HCT116 (cell line): Measurements from ENCODE around the gene PSTPIP1. TPM values are rescaled to one million over a fixed set of nuclear protein-coding genes. Genes with fewer than 3 reads are reported as not detected.

Experiments used
- ATAC-seq: fragments of 200-7000 bp; cut with Tn5 transposase; 2 replicates; pipeline ENCODE4 v1.9.1; 2020; ENCODE audit warnings: mild to moderate bottlenecking, moderate library complexity
- BruUV-seq: library from RNA; stranded (reverse); fragments of 400-500 nt; replicated peaks from 2 replicates; lab custom pipeline; 2021; lab: Mats Ljungman, UMichigan
- CTCF ChIA-PET: fragments of 300-600 bp; sonication (Branson Sonifier 250); formaldehyde crosslinking; loops from one replicate; lab custom pipeline; 2021; ENCODE audit warnings: antibody characterized with exemption; lab: Charles Lee
- POLR2A ChIA-PET: fragments of 300-600, 350-600 bp; sonication (Branson Sonifier 250); formaldehyde crosslinking; loops from one replicate; lab custom pipeline; 2021; ENCODE audit warnings: antibody characterized with exemption; lab: Charles Lee
- RAD21 ChIA-PET, 2 experiments: fragments of 300-600 bp; sonication (Branson Sonifier 250); formaldehyde crosslinking; loops; one replicate each; lab custom pipeline; 2023; ENCODE audit warnings: low total read pairs in 2 of 2; ENCODE audit not compliant: uncharacterized antibody in 2 of 2, unreplicated experiment in 2 of 2, low non-redundant PET in 1 of 2; lab: Charles Lee
- DNase-seq: peaks from one replicate; pipeline ENCODE4 v3.0.0-alpha.2; 2010; ENCODE audit warnings: low read depth, low spot score
- H2AFZ ChIP-seq: fragments of 200-600 bp; shearing (Covaris generic), sonication (generic); 2 replicates; pipeline ENCODE4 v1.6.1; 2017; ENCODE audit warnings: low read depth, mixed run types, mixed read lengths, antibody characterized with exemption, low read length; ENCODE audit not compliant: poor library complexity, severe bottlenecking
- H3K27ac ChIP-seq: 2 replicates; pipeline ENCODE4 v1.5.1; 2012; ENCODE audit warnings: low read depth, low read length
- H3K27me3 ChIP-seq: fragments of 200-600 bp; sonication (generic); 2 replicates; pipeline ENCODE4 v1.6.1; 2016; ENCODE audit warnings: mixed run types, low read length, mixed read lengths; ENCODE audit not compliant: insufficient read depth
- H3K36me3 ChIP-seq, 2 experiments: fragments of 200-500 bp in 1 of 2; fragments of 200-600 bp in 1 of 2; sonication (Bioruptor generic) in 1 of 2; sonication (generic) in 1 of 2; 2 replicates each; pipeline versions ENCODE4 v1.5.1 to v1.6.1; 2014 to 2016; ENCODE audit warnings: low read length in 2 of 2, inconsistent platforms in 1 of 2, mixed read lengths in 1 of 2, mixed run types in 1 of 2; ENCODE audit not compliant: insufficient read depth in 2 of 2, control insufficient read depth in 1 of 2
- H3K4me1 ChIP-seq, 2 experiments: fragments of 200-600 bp in 1 of 2; sonication (generic) in 1 of 2; 2 replicates each; pipeline versions ENCODE4 v1.5.1 to v1.6.1; 2012 to 2017; ENCODE audit warnings: low read length in 2 of 2, inconsistent platforms in 1 of 2, mild to moderate bottlenecking in 1 of 2, mixed read lengths in 1 of 2, mixed run types in 1 of 2, moderate library complexity in 1 of 2; ENCODE audit not compliant: insufficient read depth in 2 of 2, control insufficient read depth in 1 of 2
- H3K4me2 ChIP-seq: fragments of 200-600 bp; sonication (generic); 2 replicates; pipeline ENCODE4 v1.6.1; 2017; ENCODE audit warnings: mixed run types, low read length, mixed read lengths
- H3K4me3 ChIP-seq, 2 experiments: fragments of 200-600 bp in 1 of 2; sonication (generic) in 1 of 2; replicated peaks in 1 of 2; 2 replicates each; pipeline ENCODE4 v1.5.1; 2011 to 2016; ENCODE audit warnings: low read length in 2 of 2, control low read depth in 1 of 2, low read depth in 1 of 2, mild to moderate bottlenecking in 1 of 2, mixed read lengths in 1 of 2, mixed run types in 1 of 2
- H3K79me2 ChIP-seq: fragments of 200-600 bp; sonication (generic); 2 replicates; pipeline ENCODE4 v1.6.1; 2017; ENCODE audit warnings: mild to moderate bottlenecking, mixed run types, low read length, moderate library complexity, mixed read lengths; ENCODE audit not compliant: insufficient read depth
- H3K9ac ChIP-seq: fragments of 200-600 bp; sonication (generic); 2 replicates; pipeline ENCODE4 v1.6.1; 2016; ENCODE audit warnings: low read length, mixed read lengths
- H3K9me2 ChIP-seq: fragments of 200-600 bp; sonication (generic), shearing (Covaris generic); 2 replicates; pipeline ENCODE4 v1.6.1; 2017; ENCODE audit warnings: mixed run types, mild to moderate bottlenecking, moderate library complexity; ENCODE audit not compliant: insufficient read depth
- H3K9me3 ChIP-seq, 2 experiments: fragments of 200-500 bp in 1 of 2; fragments of 200-600 bp in 1 of 2; sonication (Bioruptor generic) in 1 of 2; sonication (generic) in 1 of 2; 2 replicates each; pipeline ENCODE4 v1.6.1; 2014 to 2017; ENCODE audit warnings: low read length in 2 of 2, mixed read lengths in 2 of 2, inconsistent platforms in 1 of 2, low read depth in 1 of 2, mild to moderate bottlenecking in 1 of 2, mixed run types in 1 of 2, moderate library complexity in 1 of 2; ENCODE audit not compliant: control insufficient read depth in 1 of 2, insufficient read depth in 1 of 2
- H4K20me1 ChIP-seq: fragments of 200-600 bp; sonication (generic), shearing (Covaris generic); 2 replicates; pipeline ENCODE4 v1.6.1; 2017; ENCODE audit warnings: mixed run types, mild to moderate bottlenecking, moderate library complexity; ENCODE audit not compliant: insufficient read depth
- EGR1 ChIP-seq: IDR thresholded peaks from 2 replicates; pipeline ENCODE4 v1.6.1; 2012; ENCODE audit warnings: low read depth
- EZH2 ChIP-seq: fragments of 200-600 bp; sonication (generic); IDR thresholded peaks from 2 replicates; pipeline ENCODE4 v1.6.1; 2017; ENCODE audit warnings: antibody characterized with exemption, mixed run types
- EZH2phosphoT487 ChIP-seq: fragments of 200-600 bp; IDR thresholded peaks from 2 replicates; pipeline ENCODE4 v1.6.1; 2018; ENCODE audit warnings: antibody characterized with exemption, borderline replicate concordance
- POLR2AphosphoS5 ChIP-seq: IDR thresholded peaks from 2 replicates; pipeline ENCODE4 v1.6.1; 2011; ENCODE audit warnings: mild to moderate bottlenecking, low read depth, low read length, moderate library complexity
- RAD21 ChIP-seq: IDR thresholded peaks from 2 replicates; pipeline ENCODE4 v1.6.1; 2012; ENCODE audit warnings: low read depth, mild to moderate bottlenecking
- TCF7L2 ChIP-seq: IDR thresholded peaks from 2 replicates; pipeline ENCODE4 v1.7.0; 2011; ENCODE audit warnings: borderline replicate concordance, inconsistent platforms; ENCODE audit not compliant: insufficient read depth, insufficient read length; ENCODE audit errors: extremely low read depth
- YY1 ChIP-seq: IDR thresholded peaks from 2 replicates; pipeline ENCODE4 v1.6.1; 2011; ENCODE audit warnings: low read length, low read depth, moderate library complexity, mild to moderate bottlenecking; ENCODE audit not compliant: insufficient replicate concordance; ENCODE audit errors: extremely low read depth
- intact Hi-C: fragments of 100-400 bp; cut with micrococcal nuclease; formaldehyde crosslinking; loops from 2 replicates; pipeline ENCODE4 v1.10.0; 2022
- total RNA-seq: library from RNA; stranded (reverse); gene quantifications from one replicate; pipeline ENCODE4 v1.2.1, GENCODE V29; 2021; ENCODE audit not compliant: unreplicated experiment
- TF ChIP-seq, protein P1 (sequence below): IDR thresholded peaks from 2 replicates; pipeline ENCODE4 v1.6.1; 2012
- TF ChIP-seq, protein P2 (sequence below): IDR thresholded peaks from 2 replicates; pipeline ENCODE4 v1.6.1; 2011; ENCODE audit warnings: mild to moderate bottlenecking, low read length, moderate library complexity; ENCODE audit not compliant: insufficient replicate concordance; ENCODE audit errors: extremely low read depth

The PSTPIP1 gene
- total RNA-seq, 1 experiment from 2014 or later = 0.79 TPM

DNA sequence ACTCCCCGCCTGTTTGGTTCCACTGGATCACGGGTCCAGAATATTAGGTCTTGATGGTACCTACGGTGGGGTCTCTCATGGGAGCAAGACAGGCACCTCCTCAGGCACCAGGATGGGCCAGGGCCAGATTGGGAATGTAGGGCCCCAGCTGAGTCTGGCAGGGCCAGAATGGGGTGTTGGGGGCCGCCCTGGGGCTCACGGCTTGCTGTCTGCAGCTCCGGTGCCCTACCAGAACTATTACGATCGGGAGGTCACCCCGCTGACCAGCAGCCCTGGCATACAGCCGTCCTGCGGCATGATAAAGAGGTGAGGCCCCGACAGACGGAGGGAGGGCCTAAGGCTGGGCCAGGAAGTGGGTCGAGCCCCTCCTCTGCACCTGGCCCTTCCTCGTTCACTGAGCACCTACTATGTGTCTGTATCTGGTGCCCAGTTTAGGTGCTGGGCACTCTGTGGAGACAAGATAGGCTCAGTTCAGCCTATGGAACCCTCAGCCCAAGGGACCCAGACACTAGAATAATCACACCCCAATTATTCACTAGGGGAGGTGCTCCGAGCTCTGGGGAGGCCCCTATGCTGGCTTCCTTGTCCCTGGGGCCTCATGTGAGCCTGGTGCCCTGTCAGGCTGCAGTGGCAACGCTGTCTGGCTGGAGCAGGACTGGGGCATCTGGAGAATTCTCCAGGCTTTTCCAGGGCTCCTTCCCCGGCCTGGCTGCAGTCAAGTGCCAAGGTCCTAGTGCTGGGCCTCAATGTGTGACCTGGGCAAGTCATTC lies 37.9 kb downstream of the PSTPIP1 start:
- no peaks in the 10 kb centered on the region for H3K9me2 ChIP-seq
- no peaks in the 10 kb centered on the region for H3K27me3 ChIP-seq
- H4K20me1 ChIP-seq = no peaks in the 10 kb centered on the region
- no peak overlapping the region for H3K27ac ChIP-seq
- no peaks in the 10 kb centered on the region for H3K36me3 ChIP-seq
- no TSS peak for BruUV-seq
- CTCF ChIA-PET = interaction anchor here (0.8 kb wide), 1 partner anchor 510 kb away, joined by 3 read pairs; no protein-coding TSS in a partner anchor
- RAD21 ChIA-PET = no interaction called here
- H3K4me3 ChIP-seq = no peak overlapping the region
- H3K4me1 ChIP-seq = peaks cover 0 to 4% of the 10 kb centered on the region in 2 experiments; a peak in 1 of 4 replicates
- no peak overlapping the region for H2AFZ ChIP-seq
- intact Hi-C loops = no loop called here
- no peak overlapping the region for H3K9ac ChIP-seq
- POLR2A ChIA-PET = no interaction called here
- no peaks in the 10 kb centered on the region; a peak in 1 of 4 replicates for H3K9me3 ChIP-seq
- no peaks in the 10 kb centered on the region for H3K79me2 ChIP-seq
- ATAC-seq (no peak), DNase-seq (no peak)
- TF ChIP-seq RAD21 (no peak), TCF7L2 (no peak), YY1 (no peak), EGR1 (no peak), EZH2phosphoT487 (no peak), EZH2 (no peak), POLR2AphosphoS5 (no peak)
- TF ChIP-seq, protein P1, sequence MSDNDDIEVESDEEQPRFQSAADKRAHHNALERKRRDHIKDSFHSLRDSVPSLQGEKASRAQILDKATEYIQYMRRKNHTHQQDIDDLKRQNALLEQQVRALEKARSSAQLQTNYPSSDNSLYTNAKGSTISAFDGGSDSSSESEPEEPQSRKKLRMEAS = no peak
- TF ChIP-seq, protein P2, sequence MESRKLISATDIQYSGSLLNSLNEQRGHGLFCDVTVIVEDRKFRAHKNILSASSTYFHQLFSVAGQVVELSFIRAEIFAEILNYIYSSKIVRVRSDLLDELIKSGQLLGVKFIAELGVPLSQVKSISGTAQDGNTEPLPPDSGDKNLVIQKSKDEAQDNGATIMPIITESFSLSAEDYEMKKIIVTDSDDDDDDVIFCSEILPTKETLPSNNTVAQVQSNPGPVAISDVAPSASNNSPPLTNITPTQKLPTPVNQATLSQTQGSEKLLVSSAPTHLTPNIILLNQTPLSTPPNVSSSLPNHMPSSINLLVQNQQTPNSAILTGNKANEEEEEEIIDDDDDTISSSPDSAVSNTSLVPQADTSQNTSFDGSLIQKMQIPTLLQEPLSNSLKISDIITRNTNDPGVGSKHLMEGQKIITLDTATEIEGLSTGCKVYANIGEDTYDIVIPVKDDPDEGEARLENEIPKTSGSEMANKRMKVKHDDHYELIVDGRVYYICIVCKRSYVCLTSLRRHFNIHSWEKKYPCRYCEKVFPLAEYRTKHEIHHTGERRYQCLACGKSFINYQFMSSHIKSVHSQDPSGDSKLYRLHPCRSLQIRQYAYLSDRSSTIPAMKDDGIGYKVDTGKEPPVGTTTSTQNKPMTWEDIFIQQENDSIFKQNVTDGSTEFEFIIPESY = no peak
- H3K4me2 ChIP-seq = no peak overlapping the region
